ENCODE results near the gene CHERP. TPM values are rescaled to one million over a fixed set of nuclear protein-coding genes. Genes with fewer than 3 reads are reported as not detected.

The CHERP gene
- total and polyA plus RNA-seq, 2 experiments from 2014 or later: 7.8 to 38.7 TPM

DNA sequence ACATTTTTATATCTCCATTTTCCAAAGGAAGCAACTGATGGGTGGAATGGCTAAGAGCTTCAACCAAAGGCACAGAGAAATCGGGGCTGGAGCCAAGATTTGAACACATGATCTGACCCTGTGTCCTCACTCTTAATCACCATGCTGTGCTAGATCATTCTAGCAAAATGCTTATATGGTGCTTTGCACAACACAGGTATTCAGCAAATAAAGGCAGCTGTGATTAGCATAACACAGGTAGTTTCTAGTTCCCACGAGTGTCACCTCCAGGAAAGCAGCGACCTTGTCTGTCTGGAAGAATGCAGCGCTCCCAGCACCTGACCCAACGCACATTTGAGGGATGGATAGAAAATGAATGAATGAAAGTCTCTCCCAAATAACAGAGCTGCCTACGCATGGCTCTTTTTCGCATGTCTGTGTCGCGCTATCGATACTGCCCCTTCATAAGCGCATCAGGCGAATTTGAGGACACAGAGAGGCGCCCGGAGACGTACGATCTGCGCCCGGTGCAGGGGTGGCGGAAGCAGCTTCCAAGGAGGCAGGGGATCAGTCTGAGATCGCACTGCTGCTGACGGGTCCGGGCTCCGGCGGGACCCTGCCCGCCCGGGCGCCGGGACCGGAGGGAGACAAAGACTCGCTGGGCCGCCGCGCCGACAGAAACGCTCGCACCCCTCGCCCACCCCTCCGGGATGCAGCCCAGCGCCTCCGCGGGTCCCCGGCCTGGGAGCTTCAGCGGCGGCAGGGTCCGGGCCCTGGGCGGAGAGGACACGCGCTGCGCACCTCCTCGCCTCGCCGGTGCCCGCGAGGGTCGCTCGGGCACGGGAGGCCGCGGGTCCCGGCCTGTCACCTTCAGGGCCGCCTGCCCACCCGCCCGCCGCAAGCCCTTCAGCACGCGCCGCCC lies 71.1 kb downstream of the CHERP start:
- H3K79me2 ChIP-seq: peaks cover 54% of the 10 kb centered on the region
- H4K20me1 ChIP-seq (ENCODE audit: insufficient read depth, poor library complexity, severe bottlenecking): peaks cover 27% of the 10 kb centered on the region
- H3K27me3 ChIP-seq: no peaks in the 10 kb centered on the region
- H3K4me1 ChIP-seq (ENCODE audit: insufficient read depth): peaks cover 14% of the 10 kb centered on the region
- peak overlapping the region; percentile 36 for H2AFZ ChIP-seq
- no peaks in the 10 kb centered on the region for H3K9me2 ChIP-seq (replicated peaks; ENCODE audit: insufficient read depth)
- H3K4me3 ChIP-seq: peak overlapping the region; percentile 76
- H3K27ac ChIP-seq: peak overlapping the region; percentile 78
- DNase-seq (ENCODE audit: low spot score): peak; percentile 39
- WGBS (ENCODE audit: low lambda C conversion rate, missing lambda C conversion rate): 1% methylated on average over 31 of the region's 67 CpGs
- no peaks in the 10 kb centered on the region for H3K36me3 ChIP-seq (replicated peaks; ENCODE audit: insufficient read depth, low read depth)
- no peaks in the 10 kb centered on the region for H3K9me3 ChIP-seq (ENCODE audit: low read depth)
- peak overlapping the region; percentile 96 for H3K4me2 ChIP-seq
- TF ChIP-seq EZH2 (IDR thresholded peaks at IDR 0.05; ENCODE audit: borderline replicate concordance) (no peak), EZH2phosphoT487 (IDR thresholded peaks at IDR 0.05; ENCODE audit: low read depth, severe bottlenecking, unreplicated experiment) (no peak)
- TF ChIP-seq, protein P1, sequence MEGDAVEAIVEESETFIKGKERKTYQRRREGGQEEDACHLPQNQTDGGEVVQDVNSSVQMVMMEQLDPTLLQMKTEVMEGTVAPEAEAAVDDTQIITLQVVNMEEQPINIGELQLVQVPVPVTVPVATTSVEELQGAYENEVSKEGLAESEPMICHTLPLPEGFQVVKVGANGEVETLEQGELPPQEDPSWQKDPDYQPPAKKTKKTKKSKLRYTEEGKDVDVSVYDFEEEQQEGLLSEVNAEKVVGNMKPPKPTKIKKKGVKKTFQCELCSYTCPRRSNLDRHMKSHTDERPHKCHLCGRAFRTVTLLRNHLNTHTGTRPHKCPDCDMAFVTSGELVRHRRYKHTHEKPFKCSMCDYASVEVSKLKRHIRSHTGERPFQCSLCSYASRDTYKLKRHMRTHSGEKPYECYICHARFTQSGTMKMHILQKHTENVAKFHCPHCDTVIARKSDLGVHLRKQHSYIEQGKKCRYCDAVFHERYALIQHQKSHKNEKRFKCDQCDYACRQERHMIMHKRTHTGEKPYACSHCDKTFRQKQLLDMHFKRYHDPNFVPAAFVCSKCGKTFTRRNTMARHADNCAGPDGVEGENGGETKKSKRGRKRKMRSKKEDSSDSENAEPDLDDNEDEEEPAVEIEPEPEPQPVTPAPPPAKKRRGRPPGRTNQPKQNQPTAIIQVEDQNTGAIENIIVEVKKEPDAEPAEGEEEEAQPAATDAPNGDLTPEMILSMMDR (IDR thresholded peaks at IDR 0.05; ENCODE audit: poor library complexity): no peak

DNA sequence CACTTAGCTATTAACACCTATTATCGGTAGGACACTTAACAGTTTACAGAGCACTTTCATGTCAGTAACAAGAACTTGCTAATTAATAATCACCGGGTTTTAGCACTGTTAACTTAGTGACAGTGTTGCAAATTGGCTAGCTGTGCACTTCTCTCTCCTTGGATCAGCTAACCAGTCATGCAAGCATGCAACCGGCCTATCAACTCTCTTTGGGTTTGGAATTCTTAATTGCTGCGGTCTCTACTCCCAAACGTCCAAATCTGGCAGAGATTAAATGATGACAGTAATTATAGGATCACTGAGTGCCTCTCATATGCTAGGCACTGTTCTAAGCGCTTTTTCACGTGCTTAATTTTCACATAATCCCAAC lies 71.7 kb downstream of the CHERP start:
- Histone ChIP-seq H3K4me2 (peak overlapping the region; percentile 96), H3K27ac (peak overlapping the region; percentile 78), H4K20me1 (ENCODE audit: insufficient read depth, poor library complexity, severe bottlenecking) (peaks cover 29% of the 10 kb centered on the region), H3K36me3 (replicated peaks; ENCODE audit: insufficient read depth, low read depth) (no peaks in the 10 kb centered on the region), H3K79me2 (peaks cover 60% of the 10 kb centered on the region), H3K9me3 (ENCODE audit: low read depth) (no peaks in the 10 kb centered on the region), H3K4me3 (peak overlapping the region; percentile 76), H3K27me3 (no peaks in the 10 kb centered on the region), H3K9me2 (replicated peaks; ENCODE audit: insufficient read depth) (no peaks in the 10 kb centered on the region), H2AFZ (no peak overlapping the region), H3K4me1 (ENCODE audit: insufficient read depth) (peaks cover 14% of the 10 kb centered on the region)
- 22% methylated on average over 7 of the region's 7 CpGs for WGBS (ENCODE audit: low lambda C conversion rate, missing lambda C conversion rate)
- no peak for DNase-seq (ENCODE audit: low spot score)
- TF ChIP-seq, protein P1 (IDR thresholded peaks at IDR 0.05; ENCODE audit: poor library complexity): no peak
- TF ChIP-seq EZH2 (IDR thresholded peaks at IDR 0.05; ENCODE audit: borderline replicate concordance) (no peak), EZH2phosphoT487 (IDR thresholded peaks at IDR 0.05; ENCODE audit: low read depth, severe bottlenecking, unreplicated experiment) (no peak)

Small RNA genes lying within 50 kb of the gene (small RNA-seq; reads per million reads assigned to genes)
- gene RN7SL146P: not detected

Other genes with a start within 250 kb of the CHERP start
- 3.0 and 4.5 TPM in 2 replicates for gene KLF2, start 217.6 kb downstream of the CHERP start, total RNA-seq
- 27.7 and 40.9 TPM in 2 replicates for gene KLF2, start 217.6 kb downstream of the CHERP start, polyA plus RNA-seq
- 10.2 and 15.9 TPM in 2 replicates for gene EPS15L1, start 70.5 kb downstream of the CHERP start, total RNA-seq
- 26.8 and 27.7 TPM in 2 replicates for gene EPS15L1, start 70.5 kb downstream of the CHERP start, polyA plus RNA-seq
- not detected in 2 replicates for gene CALR3, start 46.3 kb downstream of the CHERP start, total RNA-seq
- not detected in 2 replicates for gene CALR3, start 46.3 kb downstream of the CHERP start, polyA plus RNA-seq
- gene C19orf44, start 46.0 kb downstream of the CHERP start, total RNA-seq: 2.2 and 3.0 TPM in 2 replicates
- gene C19orf44, start 46.0 kb downstream of the CHERP start, polyA plus RNA-seq: 2.5 and 2.9 TPM in 2 replicates
- gene SLC35E1, start 30.0 kb upstream of the CHERP start, total RNA-seq: 32.0 and 38.3 TPM in 2 replicates
- gene SLC35E1, start 30.0 kb upstream of the CHERP start, polyA plus RNA-seq: 33.0 and 33.3 TPM in 2 replicates
- 4.9 and 6.6 TPM in 2 replicates for gene MED26, start 85.8 kb upstream of the CHERP start, total RNA-seq
- 7.8 and 8.0 TPM in 2 replicates for gene MED26, start 85.8 kb upstream of the CHERP start, polyA plus RNA-seq
- gene SMIM7, start 117.7 kb upstream of the CHERP start, total RNA-seq: 141 and 154 TPM in 2 replicates
- gene SMIM7, start 117.7 kb upstream of the CHERP start, polyA plus RNA-seq: 99.2 and 105 TPM in 2 replicates
- gene TMEM38A, start 118.7 kb upstream of the CHERP start, total RNA-seq: 10.2 and 10.6 TPM in 2 replicates
- gene TMEM38A, start 118.7 kb upstream of the CHERP start, polyA plus RNA-seq: 9.3 and 10.9 TPM in 2 replicates
- 0.07 and 0.12 TPM in 2 replicates for gene NWD1, start 177.4 kb upstream of the CHERP start, total RNA-seq
- 0.01 TPM in 1 of 2 replicates, not detected in the other for gene NWD1, start 177.4 kb upstream of the CHERP start, polyA plus RNA-seq

Data from hepatocyte (in vitro differentiated cells).